ENCODE results near the gene TRIM40. TPM values are rescaled to one million over a fixed set of nuclear protein-coding genes. Genes with fewer than 3 reads are reported as not detected.

The TRIM40 gene
- total RNA-seq, 2 donors from 2014 or later, result not detected

- Histone ChIP-seq H3K27me3 (replicated peaks; ENCODE audit: insufficient read depth) (no peaks in the 10 kb centered on the region), H3K36me3 (peaks cover 0 to 12% of the 10 kb centered on the region in 2 donors), H3K4me1 (replicated peaks) (no peaks in the 10 kb centered on the region), H3K9me3 (no peaks in the 10 kb centered on the region), H3K27ac (no peak overlapping the region), H3K4me3 (no peak overlapping the region)
- no peak for DNase-seq (ENCODE audit: low spot score)
- TF ChIP-seq CTCF (IDR thresholded peaks at IDR 0.05) (no peak), POLR2AphosphoS5 (IDR thresholded peaks at IDR 0.05) (no peak), POLR2A (IDR thresholded peaks at IDR 0.05) (no peak)
- intact Hi-C loops (cut with DNase I), result no loop called here
- 93% methylated on average over 5 of the region's 5 CpGs for WGBS
Observed at GRCh38 chr6:30184417-30185031, 48.6 kb downstream of the TRIM40 start.

- no peak overlapping the region for H3K4me3 ChIP-seq
- WGBS, result 93% methylated on average over 20 of the region's 20 CpGs
- H3K27ac ChIP-seq, result no peak overlapping the region
- H3K36me3 ChIP-seq, result peaks cover 0 to 19% of the 10 kb centered on the region in 2 donors
- intact Hi-C loops (cut with DNase I), result no loop called here
- TF ChIP-seq POLR2AphosphoS5 (IDR thresholded peaks at IDR 0.05) (no peak), POLR2A (IDR thresholded peaks at IDR 0.05) (no peak), CTCF (IDR thresholded peaks at IDR 0.05) (no peak)
- DNase-seq (ENCODE audit: low spot score), result no peak
- H3K27me3 ChIP-seq (replicated peaks; ENCODE audit: insufficient read depth), result no peaks in the 10 kb centered on the region
- H3K4me1 ChIP-seq (replicated peaks), result no peaks in the 10 kb centered on the region
- H3K9me3 ChIP-seq, result no peaks in the 10 kb centered on the region
Observed at GRCh38 chr6:30185846-30186484, 50.0 kb downstream of the TRIM40 start.

GRCh38 chr6:30188541-30188940 is 52.6 kb downstream of the TRIM40 start:
- 91% methylated on average over 5 of the region's 5 CpGs for WGBS
- H3K27ac ChIP-seq, result no peak overlapping the region
- H3K4me3 ChIP-seq, result no peak overlapping the region
- no peak for DNase-seq (ENCODE audit: low spot score)
- H3K9me3 ChIP-seq, result no peaks in the 10 kb centered on the region
- H3K4me1 ChIP-seq (replicated peaks), result no peaks in the 10 kb centered on the region
- H3K36me3 ChIP-seq, result peaks cover 0 to 19% of the 10 kb centered on the region in 2 donors
- no peaks in the 10 kb centered on the region for H3K27me3 ChIP-seq (replicated peaks; ENCODE audit: insufficient read depth)
- no peak for TF ChIP-seq CTCF (IDR thresholded peaks at IDR 0.05)
- no peak for TF ChIP-seq POLR2A (IDR thresholded peaks at IDR 0.05)
- no peak for TF ChIP-seq POLR2AphosphoS5 (IDR thresholded peaks at IDR 0.05)
- intact Hi-C loops (cut with DNase I), result no loop called here

GRCh38 chr6:30192076-30192475 is 56.1 kb downstream of the TRIM40 start:
- DNase-seq (ENCODE audit: low spot score), result no peak
- no peak overlapping the region for H3K27ac ChIP-seq
- H3K4me1 ChIP-seq (replicated peaks), result no peaks in the 10 kb centered on the region
- no peaks in the 10 kb centered on the region for H3K27me3 ChIP-seq (replicated peaks; ENCODE audit: insufficient read depth)
- H3K4me3 ChIP-seq, result no peak overlapping the region
- WGBS, result 91% methylated on average over 7 of the region's 7 CpGs
- intact Hi-C loops (cut with DNase I), result no loop called here
- no peaks in the 10 kb centered on the region for H3K9me3 ChIP-seq
- TF ChIP-seq CTCF (IDR thresholded peaks at IDR 0.05) (no peak), POLR2A (IDR thresholded peaks at IDR 0.05) (no peak), POLR2AphosphoS5 (IDR thresholded peaks at IDR 0.05) (no peak)
- H3K36me3 ChIP-seq, result peaks cover 6 to 24% of the 10 kb centered on the region in 2 donors
